Amygdala (tissue), 56 donors: ENCODE measurements around the gene ZBTB21.
"Not testable (repeated sequence)": the region's sequence is repeated elsewhere in the genome, so short reads cannot be mapped to it uniquely, and the experiment has no call there.

Experiments
- DNase-seq, 56 donors: peaks; one replicate each; lab custom pipeline; 2025; lab: John Stamatoyannopoulos, UW

Gene ZBTB21

DNA sequence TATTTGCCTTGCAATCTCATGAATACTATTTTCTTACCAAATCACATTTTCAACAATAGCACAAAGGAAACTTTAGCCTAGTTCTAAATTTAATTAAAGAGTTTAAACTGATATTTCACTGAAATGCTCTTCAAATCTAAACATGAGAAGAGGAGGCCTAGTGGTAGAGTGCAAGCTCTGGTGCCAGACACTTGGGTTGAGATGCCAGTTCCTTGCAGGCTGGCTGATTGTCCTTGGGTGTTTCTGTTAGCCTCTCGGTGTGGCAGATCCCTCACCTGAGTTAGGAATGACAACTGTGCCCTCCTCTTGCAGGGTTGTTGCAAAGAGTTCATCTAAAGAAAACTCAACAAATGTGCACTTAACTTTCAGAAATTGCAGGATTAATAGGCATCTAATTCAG is 12.5 kb downstream of the ZBTB21 start:
- DNase-seq: no peak

DNA sequence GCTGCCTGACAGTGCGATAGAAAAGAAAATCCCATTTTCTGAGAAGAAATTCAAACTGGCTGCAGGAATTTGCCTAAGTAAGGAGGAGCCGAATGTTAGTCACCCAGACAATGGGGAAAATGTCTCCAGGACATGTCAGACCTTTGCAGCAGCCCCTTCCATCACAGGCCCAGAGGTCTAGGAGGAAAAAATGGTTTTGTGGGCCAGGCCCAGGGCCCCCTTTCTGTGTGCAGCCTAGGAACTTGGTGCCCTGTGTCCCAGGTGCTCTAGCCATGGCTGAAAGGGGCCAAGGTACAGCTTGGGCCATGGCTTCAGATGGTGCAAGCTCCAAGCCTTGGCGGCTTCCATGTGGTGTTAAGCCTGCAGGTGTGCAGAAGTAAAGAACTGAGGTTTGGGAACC is 14.6 kb downstream of the ZBTB21 start:
- DNase-seq: no peak

DNA sequence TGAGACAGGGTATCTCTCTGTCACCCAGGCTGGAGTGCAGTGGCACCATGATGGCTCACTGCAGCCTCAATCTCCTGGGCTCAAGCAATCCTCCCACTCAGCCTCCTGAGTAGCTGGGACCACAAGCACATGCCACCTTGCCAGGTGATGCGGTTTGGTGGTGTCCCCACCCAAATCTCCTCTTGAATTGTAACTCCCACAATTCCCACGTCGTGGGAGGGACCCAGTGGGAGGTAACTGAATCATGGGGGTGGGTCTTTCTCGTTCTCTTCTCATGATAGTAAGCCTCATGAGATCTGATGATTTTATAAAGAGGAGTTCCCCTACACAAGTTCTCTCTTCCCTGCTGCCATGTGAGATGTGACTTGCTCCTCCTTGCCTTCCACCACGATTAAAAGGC is 15.5 kb downstream of the ZBTB21 start:
- not testable (repeated sequence) for DNase-seq

DNA sequence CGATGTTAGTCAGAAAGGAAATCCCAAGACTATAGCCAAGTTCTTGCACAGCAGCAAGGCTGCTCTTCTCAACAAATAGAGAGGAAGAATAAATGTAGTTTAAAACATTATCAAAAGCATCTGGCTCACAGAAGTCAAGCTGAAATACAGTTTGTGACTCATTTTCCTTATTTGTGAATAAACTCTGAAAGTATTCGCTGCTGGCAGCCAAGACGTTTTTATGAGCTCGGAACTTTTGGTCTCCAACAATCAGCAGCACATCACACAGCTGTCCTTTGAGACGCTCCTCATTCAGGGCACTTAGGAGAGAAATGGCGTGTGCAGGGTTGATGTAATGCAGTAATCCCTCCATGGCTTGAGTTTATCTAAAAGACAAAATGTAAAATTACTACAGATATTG is 16.4 kb downstream of the ZBTB21 start:
- no peak for DNase-seq

DNA sequence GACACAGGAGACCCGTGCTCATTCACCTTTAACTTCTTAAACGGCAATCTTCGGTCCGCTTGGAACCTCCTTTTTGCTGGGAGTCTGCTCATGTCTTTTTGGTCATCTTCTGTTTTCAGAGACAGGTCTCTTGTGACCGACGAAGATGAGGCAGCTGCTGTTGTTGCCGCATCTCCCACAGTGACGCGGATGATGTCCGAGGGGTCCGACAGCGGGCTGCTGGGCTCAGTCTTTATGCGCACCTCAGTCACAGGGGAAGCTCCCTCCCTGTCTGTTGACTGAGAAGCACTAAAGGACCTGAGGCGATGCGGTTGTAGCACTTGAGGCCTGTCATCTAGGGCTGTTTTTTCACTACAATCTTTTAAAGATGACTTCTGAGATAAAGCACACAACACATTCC is 17.6 kb downstream of the ZBTB21 start:
- no peak for DNase-seq

DNA sequence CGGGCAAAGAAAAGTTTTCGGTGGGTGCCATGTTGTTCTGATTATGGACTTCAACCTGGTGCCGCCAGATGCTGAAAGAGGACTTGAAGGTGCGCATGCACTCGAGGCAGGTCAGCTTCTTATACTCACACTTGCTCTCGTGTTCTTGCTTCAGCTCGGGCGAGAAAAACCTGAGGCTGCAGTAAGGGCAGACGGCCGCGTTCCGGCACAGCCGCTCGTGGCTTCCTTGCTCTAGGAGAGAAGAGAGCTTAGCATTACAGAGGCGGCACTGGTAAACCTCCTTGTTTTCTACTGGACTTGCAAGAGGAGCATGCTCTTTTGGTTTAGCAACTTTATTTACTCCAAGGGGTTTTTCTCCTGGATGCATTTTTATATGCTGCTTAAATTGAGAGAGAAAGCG is 18.5 kb downstream of the ZBTB21 start:
- DNase-seq: no peak

DNA sequence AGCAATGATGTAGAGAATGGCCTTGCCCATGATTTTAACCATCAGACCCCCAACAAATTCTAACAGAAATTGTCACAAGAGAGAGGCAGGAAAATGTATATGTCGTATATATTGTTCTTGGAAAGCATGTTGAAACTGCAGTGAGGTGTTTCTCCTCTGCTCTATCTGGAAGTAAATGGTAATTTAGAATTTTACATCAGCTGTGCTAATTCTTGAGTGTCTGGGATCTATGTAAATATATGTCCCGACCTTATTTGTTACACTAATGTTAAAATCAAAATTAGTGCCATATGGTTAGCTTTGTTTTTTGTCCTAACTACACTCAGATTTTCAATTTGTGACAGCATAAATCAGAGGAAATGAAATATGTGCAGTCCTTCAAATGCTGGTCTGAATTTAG is 20.5 kb downstream of the ZBTB21 start:
- DNase-seq: no peak

DNA sequence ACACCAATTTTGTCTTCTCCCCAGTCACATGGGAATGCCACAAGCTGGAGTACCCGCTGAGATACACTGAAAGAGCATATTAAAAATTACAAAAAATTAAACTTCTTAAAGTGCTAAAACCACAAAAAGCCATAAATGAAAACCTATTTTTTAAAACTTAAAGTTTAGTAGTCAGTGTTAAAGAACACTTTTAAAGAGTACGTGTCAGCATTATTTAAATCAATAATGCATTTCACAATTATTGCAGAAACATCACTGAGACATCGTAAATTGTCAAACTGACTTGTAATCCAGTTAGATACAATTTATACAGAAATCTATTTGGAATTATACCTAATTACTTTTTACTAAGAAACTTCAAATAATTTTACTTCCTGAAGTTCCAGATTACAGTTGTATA is 22.9 kb downstream of the ZBTB21 start:
- DNase-seq: no peak

DNA sequence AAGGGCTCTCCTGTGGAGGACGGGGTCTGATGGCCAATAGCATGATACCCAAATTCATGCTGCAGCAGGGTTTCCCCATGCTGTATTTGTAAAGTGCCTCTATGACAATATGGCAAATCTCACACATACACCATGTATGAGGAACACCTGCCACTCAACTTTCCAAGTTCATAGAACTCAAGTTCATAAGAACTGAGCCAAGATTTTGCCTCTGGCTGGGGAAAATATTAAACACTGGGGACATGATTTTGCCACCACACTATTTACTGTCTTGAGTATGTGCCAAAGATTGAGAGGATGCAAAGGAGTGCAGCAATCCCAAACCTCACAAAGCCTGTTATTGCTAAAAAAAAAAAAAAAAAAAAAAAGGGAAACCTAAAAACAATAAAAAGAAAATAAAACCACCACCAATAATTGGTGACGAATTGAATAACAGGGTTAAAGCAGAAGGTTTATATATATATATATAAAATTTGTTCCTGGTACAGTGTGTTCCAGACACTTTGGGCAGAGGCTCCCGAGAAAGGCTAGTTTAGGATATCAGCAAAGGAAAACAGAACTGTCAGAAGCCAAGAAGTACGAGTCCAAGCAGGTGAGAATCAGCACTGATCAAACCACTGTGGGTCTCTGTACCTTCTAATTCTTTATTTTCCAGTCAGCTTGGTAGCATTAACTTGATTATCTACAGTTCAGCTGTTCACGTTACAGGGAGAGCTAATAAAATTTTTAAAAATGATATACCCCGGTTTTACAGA is 24.3 kb downstream of the ZBTB21 start:
- no peak for DNase-seq

DNA sequence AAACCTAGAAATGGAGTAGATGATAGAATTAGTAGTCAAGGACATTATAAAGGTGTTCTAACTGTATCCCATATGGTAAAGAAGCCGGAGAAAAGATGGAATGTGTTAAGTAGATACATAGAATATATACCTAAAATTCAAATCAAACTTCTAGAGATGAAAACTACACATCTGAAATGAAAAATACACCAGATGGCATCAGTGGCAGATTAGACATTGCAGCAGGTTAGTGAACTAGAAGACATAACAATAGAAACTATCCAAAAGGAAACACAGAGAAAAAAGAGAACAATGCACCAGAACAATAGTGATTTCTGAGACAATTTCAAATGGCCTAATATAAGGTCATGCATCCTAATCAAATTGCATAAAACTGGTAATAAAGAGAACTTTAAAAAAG is 26.9 kb downstream of the ZBTB21 start:
- DNase-seq: no peak

DNA sequence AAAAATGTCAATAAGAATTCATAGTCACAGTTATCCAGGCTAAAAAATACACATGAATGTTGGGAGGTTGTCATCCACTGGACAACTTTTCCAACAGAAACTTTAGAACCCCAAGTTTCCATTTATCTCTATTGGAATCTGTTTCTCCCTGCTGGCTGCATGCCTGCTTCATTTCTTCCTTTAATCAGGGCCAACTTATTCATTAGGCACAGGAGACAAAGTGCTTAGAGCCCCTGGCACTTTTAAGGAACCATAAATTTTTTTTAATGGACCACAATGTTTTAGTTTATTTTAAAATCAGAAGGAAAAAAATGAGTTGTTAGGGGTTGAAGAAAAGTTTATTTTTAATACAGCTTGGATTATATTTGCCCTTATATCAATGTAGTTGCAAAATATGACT is 29.6 kb downstream of the ZBTB21 start:
- DNase-seq: no peak

DNA sequence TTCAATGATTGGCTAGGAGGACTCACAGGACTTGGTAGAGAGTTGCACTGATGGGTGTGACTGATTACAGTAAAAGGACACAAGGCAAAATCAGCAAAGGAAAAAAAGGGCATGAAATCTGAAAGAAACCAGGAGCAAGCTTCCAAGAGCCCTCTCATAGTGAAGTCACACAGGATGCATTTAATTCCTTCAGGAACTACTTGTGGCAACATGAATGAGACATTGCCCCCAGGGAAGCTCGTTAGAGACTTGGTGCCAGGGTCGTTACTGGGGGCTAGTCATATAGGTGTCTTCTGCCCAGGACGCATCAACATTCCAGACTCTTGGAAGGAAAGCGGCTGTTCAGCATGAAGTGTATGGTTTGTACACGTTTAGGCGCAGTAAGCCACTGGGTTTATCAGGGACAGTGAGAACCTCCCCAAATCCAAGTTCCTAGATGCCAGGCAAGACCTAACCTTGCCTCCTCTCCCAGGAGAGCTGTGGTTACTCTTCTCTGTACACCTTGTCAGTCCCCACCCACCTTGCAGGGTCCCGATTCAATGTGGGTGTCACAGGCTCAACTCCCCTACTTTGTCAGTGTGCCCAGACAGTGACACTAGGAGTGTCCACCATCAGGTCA is 30.3 kb downstream of the ZBTB21 start:
- DNase-seq: no peak

DNA sequence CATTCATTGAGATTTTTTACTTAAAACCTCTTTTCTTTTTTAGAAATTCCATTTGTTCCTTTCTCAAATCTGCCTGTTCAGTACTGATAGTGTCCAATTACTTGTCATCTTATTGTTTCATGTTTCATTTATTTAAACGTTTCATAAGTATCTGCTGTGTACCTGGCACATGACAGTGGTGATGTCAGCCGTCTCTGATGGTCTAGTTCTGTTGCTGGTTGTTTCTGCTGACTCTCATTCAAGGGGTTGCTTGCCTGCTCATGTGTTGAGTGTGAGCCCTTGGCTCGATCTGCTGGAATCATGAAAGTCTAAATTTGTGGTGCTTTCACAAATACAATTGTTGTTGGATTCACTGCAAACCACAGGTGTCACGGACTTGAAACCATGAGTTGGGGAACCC is 30.8 kb downstream of the ZBTB21 start:
- no peak for DNase-seq

DNA sequence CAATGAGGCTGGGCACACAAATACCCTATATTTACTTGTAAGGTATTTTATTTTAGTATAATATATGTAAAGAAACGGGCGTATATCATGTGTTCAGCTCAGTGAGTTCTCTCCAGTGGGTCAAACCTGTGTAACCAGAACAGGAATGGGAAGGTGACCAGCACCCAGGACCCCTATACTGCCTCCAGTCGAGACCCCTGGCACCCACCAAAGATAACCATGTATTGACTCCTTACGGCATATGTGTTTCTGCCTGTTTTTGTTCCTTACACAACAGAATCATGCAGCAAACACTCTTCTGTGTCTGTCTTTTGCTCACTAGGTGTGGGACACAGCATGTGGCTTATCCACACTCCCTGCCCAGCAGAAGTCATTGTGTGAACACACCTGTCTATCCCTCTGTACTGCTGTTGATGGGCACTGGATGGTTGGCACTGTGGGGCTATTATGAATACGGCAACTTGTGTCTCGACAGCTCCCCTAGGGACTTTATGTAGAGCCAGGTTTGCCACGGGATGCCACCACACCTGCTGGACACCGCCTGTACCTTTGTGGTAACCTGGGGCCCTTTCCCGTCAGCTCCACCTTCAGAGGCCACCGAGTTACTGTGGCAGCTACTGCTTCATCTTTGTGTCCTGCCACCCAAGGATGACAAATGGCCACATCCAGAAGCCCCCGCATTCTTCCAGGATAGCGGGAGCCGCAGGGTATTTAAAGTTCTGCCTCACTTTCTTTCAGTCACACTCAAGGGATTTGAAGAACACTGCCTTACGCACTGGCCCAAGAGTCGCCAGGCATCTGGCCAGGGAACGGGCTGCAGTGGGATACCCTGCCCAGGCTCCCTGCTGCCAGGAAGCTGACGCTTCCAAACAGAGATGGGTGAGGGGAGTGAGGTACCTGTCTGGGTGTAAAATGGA is 32.9 kb downstream of the ZBTB21 start:
- DNase-seq: no peak

DNA sequence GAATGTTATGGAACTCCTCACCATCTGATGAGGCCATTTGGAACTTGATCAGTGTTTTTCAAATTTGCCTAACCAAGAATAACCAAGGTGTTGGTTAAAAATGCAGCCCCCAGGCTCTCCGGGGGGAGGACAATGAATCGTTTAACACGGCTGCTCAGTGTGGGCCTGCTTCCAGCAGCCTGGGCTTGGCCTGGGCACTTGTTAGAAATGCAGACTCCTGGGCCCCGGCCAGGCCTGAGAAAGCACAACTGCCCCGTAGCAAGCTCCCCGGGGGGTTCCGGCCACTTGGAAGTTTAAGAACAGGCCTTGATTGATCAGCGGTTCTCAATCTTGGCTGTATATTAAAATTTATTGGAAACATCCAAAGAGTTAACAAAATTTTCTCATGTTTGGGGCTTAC is 33.5 kb downstream of the ZBTB21 start:
- no peak for DNase-seq

DNA sequence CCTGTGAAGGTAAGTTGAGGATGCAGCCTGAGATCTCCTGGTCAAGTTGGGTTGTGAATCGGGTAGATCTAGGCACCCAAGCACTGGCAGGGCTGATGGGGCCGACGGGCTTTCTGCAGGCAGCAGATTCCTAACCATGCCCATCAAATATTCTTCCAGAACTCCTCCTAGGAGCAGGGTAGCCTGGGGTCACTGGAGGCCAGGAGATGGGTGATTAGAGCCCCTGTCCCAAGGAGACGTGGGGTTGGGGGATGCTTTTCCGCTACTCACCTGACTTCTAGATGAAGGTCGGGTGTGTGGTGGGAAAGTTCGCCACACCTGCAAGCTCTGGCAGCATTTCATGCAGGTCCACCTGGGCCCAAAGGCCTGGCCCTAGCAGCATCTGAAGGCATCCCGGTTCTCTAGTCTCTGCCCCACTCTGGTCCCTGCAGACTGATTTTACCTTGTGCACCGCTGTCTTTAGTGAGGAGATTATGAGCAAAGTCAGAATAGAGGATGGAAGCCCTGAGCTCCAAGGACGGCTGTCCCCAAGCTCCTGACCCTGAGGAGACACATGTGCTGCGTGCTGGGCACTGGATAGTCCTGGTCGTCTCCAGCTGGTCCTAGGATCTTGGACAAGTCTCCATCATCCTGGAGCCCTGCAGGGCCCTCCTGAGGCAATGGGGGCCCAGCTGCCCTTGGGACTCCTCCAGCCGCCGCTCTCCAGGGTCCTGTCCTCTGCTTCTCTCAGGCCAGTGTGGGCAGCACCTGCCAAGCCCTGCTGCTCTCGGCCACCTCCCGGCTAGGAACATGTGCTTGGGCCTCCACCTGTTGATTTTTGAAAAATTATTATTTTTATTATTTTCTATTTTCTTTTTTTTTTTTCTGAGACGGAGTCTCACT is 34.5 kb downstream of the ZBTB21 start:
- DNase-seq: no peak

DNA sequence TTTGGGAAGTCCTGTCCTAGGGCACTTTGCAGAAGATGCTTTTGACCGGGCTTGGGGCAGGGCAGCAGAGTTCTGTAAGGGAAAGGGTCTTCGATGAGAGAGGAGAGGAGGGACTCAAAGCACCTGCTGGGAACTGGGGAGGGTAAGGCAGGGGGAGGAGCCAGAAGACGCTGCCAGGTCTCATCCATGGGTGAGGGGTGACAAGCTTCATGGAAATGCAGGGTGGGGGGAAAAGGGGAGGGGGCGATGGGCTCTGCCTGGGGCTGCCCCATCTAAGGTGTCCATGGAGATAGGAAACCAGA is 35.5 kb downstream of the ZBTB21 start:
- no peak for DNase-seq

DNA sequence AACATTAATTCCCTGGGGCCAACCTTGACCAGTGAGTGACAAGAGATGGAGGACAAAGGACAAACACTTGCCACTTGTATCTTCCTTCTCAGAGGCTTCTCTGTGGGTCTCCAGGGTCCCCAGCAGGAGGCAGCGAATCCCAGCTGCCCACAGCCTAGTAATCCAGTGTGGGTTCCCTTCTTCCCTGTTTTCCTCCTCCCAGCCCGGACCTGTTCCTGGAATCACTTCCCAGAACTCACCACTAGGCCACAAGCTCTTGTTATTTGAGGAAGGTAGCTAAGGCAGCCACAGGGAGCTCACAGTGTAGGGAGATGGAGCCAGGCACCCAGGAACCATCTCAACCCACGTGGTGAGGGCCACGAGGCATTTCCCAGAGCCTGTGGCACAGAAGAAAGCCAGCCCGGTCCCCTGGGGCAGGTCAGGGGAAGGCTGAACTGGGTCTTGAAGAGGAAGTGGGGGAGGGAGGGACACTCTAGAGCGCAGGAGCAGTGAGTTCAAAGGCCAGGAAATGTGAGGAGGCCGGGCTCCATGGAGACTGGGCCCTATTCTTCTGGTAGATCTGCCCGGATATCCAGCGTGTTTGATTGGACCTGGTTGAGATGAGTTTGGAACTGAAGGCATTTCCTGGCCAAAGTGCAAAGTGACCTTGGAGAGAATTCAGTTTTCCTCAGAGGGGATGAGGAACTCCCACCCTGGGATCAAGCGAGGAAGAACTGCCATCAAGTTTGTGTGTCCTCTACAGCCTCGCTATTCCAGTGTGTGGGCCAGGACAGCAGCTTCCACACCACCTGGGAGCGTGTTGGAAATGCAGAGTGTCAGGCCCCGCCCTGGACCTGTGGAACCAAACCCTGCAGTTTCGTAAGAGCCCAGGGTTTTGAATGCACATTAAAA is 36.1 kb downstream of the ZBTB21 start:
- no peak for DNase-seq

DNA sequence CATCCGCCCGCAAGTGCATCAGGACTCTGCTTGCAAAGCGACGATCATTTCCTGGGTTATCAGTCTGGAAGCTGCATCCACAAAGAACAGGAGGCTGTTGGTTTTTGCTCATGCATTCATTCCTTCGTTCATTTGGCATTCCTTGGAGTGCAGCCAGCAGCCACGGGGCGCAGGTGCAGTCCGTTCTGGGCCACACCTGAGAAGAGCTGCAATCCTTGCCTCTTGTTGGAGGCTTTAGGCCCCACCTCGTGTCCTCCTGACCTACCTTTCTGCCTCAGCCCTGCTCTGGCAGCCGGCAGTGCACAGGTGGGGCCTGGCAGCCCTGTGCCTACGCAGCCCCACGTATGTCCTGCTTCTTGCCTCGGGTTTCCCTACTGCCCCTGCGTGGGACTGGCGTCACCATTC is 36.7 kb downstream of the ZBTB21 start:
- DNase-seq: no peak
